Nephron progenitor cell (in vitro differentiated cells): ENCODE measurements around the gene KANK3.
A peak's percentile ranks its signal among the peaks of the same experiment; 100 is the strongest.
"Not testable (repeated sequence)": the region's sequence is repeated elsewhere in the genome, so short reads cannot be mapped to it uniquely, and the experiment has no call there.

Experiments
- DNase-seq: peaks from one replicate; pipeline ENCODE4 v3.0.0; 2021
- H3K27ac Mint-ChIP-seq: 2 replicates; pipeline ENCODE4 v1.8.0; 2021; ENCODE audit warnings: mild to moderate bottlenecking, moderate library complexity, mixed read lengths
- H3K27me3 Mint-ChIP-seq: 2 replicates; pipeline ENCODE4 v1.8.0; 2021; ENCODE audit warnings: mild to moderate bottlenecking, low read depth, mixed read lengths; ENCODE audit not compliant: poor library complexity
- H3K36me3 Mint-ChIP-seq: 2 replicates; pipeline ENCODE4 v1.8.0; 2021; ENCODE audit warnings: low read depth, mixed read lengths
- H3K4me1 Mint-ChIP-seq: 2 replicates; pipeline ENCODE4 v1.8.0; 2021; ENCODE audit warnings: mixed read lengths
- H3K4me3 Mint-ChIP-seq: 2 replicates; pipeline ENCODE4 v1.8.0; 2021; ENCODE audit warnings: mild to moderate bottlenecking, moderate library complexity, mixed read lengths
- H3K9me3 Mint-ChIP-seq: 2 replicates; pipeline ENCODE4 v1.8.0; 2021; ENCODE audit warnings: mild to moderate bottlenecking, moderate library complexity, mixed read lengths
- CTCF ChIP-seq: fragments of 200-600 bp; sonication (generic); IDR thresholded peaks from 2 replicates; pipeline ENCODE4 v1.5.0; 2021; ENCODE audit warnings: antibody characterized with exemption

The KANK3 gene

GRCh38 chr19:8319807-8320520 is 23.1 kb downstream of the KANK3 start:
- Mint-ChIP-seq H3K27ac (peak overlapping the region; percentile 98), H3K36me3 (peaks cover 12% of the 10 kb centered on the region), H3K27me3 (no peaks in the 10 kb centered on the region), H3K4me3 (peak overlapping the region; percentile 100), H3K4me1 (peaks cover 40% of the 10 kb centered on the region), H3K9me3 (no peaks in the 10 kb centered on the region)
- TF ChIP-seq CTCF: no peak
- no peak for DNase-seq

GRCh38 chr19:8318835-8319234 is 24.2 kb downstream of the KANK3 start:
- not testable (repeated sequence) for H3K27me3 Mint-ChIP-seq, H3K27ac Mint-ChIP-seq, DNase-seq, H3K9me3 Mint-ChIP-seq
- H3K4me3 Mint-ChIP-seq: peak overlapping the region; percentile 47
- H3K4me1 Mint-ChIP-seq: peaks cover 40% of the 10 kb centered on the region
- peaks cover 19% of the 10 kb centered on the region for H3K36me3 Mint-ChIP-seq

- no peaks in the 10 kb centered on the region for H3K9me3 Mint-ChIP-seq
- peaks cover 19% of the 10 kb centered on the region for H3K36me3 Mint-ChIP-seq
- peaks cover 23% of the 10 kb centered on the region for H3K4me1 Mint-ChIP-seq
- no peak overlapping the region for H3K4me3 Mint-ChIP-seq
- H3K27ac Mint-ChIP-seq: peak overlapping the region; percentile 22
- no peaks in the 10 kb centered on the region for H3K27me3 Mint-ChIP-seq
- no peak for DNase-seq
- no peak for TF ChIP-seq CTCF
Measured at GRCh38 chr19:8316351-8317125, 26.5 kb downstream of the KANK3 start.

DNA sequence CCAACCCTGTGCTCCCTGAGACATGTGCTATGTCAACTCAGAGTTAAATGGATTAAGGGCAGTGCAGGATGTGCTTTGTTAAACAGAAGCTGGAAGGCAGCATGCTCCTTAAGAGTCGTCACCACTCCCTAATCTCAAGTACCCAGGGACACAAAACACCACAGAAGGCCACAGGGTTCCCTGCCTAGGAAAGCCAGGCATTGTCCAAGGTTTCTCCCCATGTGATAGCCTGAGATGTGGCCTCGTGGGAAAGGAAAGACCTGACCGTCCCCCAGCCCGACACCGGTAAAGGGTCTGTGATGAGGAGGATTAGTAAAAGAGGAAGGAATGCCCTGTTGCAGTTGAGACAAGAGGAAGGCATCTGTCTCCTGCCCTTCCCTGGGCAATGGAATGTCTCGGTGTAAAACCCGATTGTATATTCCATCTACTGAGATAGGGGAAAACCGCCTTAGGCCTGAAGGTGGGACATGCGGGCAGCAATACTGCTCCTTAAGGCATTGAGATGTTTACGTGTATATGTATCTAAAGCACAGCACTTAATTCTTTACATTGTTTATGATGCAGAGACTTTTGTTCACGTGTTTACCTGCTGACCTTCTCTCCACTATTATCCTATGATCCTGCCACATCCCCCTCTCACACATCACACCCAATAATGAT is 28.0 kb downstream of the KANK3 start:
- not testable (repeated sequence) for H3K27me3 Mint-ChIP-seq, H3K9me3 Mint-ChIP-seq, DNase-seq, H3K4me3 Mint-ChIP-seq, H3K27ac Mint-ChIP-seq
- Mint-ChIP-seq H3K4me1 (peaks cover 17% of the 10 kb centered on the region), H3K36me3 (peaks cover 30% of the 10 kb centered on the region)

DNA sequence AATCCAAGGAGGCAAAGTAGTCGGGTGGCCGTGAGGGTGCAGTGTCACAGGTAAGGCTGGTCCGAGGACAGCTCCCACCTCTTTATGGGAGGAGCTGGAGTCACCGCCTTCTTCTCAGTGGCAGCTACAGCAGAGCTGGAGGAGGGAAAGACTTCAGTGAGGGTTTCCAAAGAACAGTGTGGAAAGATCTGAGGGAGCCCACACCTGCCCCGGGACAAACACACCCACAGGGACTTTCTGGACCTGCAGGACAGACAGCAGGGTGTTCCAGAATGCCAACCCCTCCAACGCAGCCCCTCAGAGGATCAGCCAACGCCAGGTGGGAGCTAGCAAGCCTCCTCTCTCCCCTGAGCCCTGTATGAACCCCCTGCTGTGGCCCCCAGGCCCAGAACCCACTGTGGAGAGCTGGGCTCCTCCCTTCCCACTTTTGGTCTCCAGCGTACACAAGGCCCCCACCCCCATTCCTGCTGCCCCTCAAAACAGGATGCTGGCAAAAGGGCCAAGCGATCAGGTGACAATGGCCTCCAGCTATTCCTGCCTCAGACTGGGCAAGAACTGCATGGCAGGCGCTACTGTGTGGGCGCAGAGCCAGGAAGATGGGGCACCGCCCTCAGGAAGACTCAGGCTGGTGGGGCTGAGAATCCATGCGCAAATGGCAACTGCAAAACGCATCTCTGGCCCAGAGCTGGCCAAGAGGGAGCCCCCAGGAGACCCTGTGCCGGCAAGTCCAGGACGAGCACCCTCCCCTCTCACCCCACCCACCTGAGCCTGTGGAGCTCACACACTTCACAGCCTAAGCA is 31.4 kb downstream of the KANK3 start:
- Mint-ChIP-seq H3K27me3 (peaks cover 2% of the 10 kb centered on the region), H3K4me1 (peaks cover 26% of the 10 kb centered on the region), H3K27ac (no peak overlapping the region), H3K4me3 (no peak overlapping the region), H3K9me3 (no peaks in the 10 kb centered on the region), H3K36me3 (peaks cover 38% of the 10 kb centered on the region)
- TF ChIP-seq CTCF: no peak
- no peak for DNase-seq

GRCh38 chr19:8310342-8311055 is 32.6 kb downstream of the KANK3 start:
- Mint-ChIP-seq H3K36me3 (peaks cover 40% of the 10 kb centered on the region), H3K4me3 (no peak overlapping the region), H3K9me3 (no peaks in the 10 kb centered on the region), H3K4me1 (peaks cover 36% of the 10 kb centered on the region), H3K27me3 (peaks cover 2% of the 10 kb centered on the region), H3K27ac (no peak overlapping the region)
- no peak for DNase-seq
- TF ChIP-seq CTCF: no peak
